WTC11 (cell line): ENCODE results near the gene SLK. TPM values are rescaled to one million over a fixed set of nuclear protein-coding genes. Genes with fewer than 3 reads are reported as not detected.

ENCODE experiments used
- GABPB1 ChIP-seq: sonication (generic); formaldehyde crosslinking; IDR thresholded peaks from 2 replicates; pipeline ENCODE4 v1.8.1; 2023; ENCODE audit warnings: mild to moderate bottlenecking, missing genetic modification reagents
- microRNA-seq: library from miRNA; unstranded; fragments of <30 nt; microRNA quantifications from one replicate; pipeline ENCODE4 v1.2.0, GENCODE V29; 2022; ENCODE audit warnings: borderline number of aligned reads
- total RNA-seq: library from RNA; stranded (reverse); gene quantifications from 3 replicates; pipeline ENCODE4 v1.2.3, GENCODE V29; 2021
- TF ChIP-seq, protein P1 (sequence below): sonication (generic); formaldehyde crosslinking; IDR thresholded peaks from 2 replicates; pipeline ENCODE4 v1.8.1; 2022; ENCODE audit warnings: missing genetic modification reagents, borderline replicate concordance
- TF ChIP-seq, protein P2 (sequence below): fragments of 250-450 bp; sonication (Bioruptor Pico); conservative IDR thresholded peaks from 2 replicates; pipeline ENCODE4 v1.9.0; 2021; ENCODE audit warnings: mild to moderate bottlenecking
- TF ChIP-seq, protein P3 (sequence below): fragments of 250-450 bp; sonication (Bioruptor Pico); IDR thresholded peaks from 2 replicates; pipeline ENCODE4 v1.9.0; 2021; ENCODE audit warnings: mild to moderate bottlenecking, borderline replicate concordance

SLK gene
- total RNA-seq, 1 experiment from 2014 or later: 19.2 TPM

DNA sequence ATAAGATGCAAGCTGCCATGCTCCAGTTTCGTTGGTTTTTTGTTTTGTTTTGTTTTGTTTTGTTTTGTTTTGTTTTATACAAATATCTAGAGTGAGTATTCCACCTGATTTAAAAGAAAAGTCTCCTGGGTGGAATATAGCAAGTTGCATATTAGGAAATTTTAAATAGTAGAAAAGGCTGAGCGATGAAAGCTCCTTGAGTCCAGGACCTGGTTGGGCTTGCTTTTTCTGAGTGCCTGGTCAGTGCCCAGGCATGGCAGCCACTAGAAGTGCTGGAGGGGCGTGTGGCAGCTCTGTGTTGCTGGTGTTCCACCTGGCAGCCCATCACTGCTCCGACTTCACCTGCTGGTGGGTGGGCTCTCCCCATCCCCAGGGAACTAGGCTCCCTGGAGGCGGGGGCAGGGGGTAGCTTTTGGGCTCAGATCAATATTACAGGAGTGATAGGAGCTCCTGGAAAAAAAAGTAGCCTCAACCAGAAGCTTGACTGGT is 110.8 kb downstream of the SLK start (continued):
- TF ChIP-seq, protein P1, sequence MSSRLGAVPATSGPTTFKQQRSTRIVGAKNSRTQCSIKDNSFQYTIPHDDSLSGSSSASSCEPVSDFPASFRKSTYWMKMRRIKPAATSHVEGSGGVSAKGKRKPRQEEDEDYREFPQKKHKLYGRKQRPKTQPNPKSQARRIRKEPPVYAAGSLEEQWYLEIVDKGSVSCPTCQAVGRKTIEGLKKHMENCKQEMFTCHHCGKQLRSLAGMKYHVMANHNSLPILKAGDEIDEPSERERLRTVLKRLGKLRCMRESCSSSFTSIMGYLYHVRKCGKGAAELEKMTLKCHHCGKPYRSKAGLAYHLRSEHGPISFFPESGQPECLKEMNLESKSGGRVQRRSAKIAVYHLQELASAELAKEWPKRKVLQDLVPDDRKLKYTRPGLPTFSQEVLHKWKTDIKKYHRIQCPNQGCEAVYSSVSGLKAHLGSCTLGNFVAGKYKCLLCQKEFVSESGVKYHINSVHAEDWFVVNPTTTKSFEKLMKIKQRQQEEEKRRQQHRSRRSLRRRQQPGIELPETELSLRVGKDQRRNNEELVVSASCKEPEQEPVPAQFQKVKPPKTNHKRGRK (CRISPR knock-in tag): no peak
- TF ChIP-seq, protein P2, sequence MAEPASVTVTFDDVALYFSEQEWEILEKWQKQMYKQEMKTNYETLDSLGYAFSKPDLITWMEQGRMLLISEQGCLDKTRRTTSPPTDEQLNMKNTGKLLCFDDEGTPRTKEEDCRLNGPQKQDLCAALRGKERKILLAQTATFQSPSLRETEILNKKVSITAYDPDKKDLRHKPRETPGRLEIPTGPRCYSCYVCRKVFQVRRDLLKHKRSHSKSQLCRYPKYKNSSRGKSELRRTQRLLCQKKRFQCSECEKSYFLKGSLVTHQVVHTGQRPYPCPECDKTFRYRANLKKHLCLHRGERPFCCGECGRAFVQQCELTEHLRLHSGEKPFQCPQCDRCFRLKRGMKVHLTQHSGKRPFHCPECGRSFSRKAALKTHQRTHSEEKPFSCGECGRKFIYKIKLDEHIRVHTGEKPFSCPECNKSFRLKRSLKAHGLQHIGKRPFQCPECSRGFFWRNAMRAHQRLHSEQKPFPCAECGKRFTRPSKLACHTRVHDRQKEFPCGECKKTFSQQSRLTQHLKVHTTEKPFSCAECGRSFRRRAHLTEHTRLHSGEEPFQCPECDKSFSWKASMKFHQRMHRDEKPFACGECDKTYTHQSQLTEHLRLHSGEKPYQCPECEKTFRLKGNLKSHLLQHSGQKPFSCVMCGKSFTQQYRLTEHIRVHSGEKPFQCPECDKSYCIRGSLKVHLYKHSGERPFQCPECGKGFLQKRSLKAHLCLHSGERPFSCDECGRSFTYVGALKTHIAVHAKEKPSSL (CRISPR knock-in tag): no peak
- TF ChIP-seq, protein P3, sequence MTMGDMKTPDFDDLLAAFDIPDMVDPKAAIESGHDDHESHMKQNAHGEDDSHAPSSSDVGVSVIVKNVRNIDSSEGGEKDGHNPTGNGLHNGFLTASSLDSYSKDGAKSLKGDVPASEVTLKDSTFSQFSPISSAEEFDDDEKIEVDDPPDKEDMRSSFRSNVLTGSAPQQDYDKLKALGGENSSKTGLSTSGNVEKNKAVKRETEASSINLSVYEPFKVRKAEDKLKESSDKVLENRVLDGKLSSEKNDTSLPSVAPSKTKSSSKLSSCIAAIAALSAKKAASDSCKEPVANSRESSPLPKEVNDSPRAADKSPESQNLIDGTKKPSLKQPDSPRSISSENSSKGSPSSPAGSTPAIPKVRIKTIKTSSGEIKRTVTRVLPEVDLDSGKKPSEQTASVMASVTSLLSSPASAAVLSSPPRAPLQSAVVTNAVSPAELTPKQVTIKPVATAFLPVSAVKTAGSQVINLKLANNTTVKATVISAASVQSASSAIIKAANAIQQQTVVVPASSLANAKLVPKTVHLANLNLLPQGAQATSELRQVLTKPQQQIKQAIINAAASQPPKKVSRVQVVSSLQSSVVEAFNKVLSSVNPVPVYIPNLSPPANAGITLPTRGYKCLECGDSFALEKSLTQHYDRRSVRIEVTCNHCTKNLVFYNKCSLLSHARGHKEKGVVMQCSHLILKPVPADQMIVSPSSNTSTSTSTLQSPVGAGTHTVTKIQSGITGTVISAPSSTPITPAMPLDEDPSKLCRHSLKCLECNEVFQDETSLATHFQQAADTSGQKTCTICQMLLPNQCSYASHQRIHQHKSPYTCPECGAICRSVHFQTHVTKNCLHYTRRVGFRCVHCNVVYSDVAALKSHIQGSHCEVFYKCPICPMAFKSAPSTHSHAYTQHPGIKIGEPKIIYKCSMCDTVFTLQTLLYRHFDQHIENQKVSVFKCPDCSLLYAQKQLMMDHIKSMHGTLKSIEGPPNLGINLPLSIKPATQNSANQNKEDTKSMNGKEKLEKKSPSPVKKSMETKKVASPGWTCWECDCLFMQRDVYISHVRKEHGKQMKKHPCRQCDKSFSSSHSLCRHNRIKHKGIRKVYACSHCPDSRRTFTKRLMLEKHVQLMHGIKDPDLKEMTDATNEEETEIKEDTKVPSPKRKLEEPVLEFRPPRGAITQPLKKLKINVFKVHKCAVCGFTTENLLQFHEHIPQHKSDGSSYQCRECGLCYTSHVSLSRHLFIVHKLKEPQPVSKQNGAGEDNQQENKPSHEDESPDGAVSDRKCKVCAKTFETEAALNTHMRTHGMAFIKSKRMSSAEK (CRISPR knock-in tag): no peak
- TF ChIP-seq GABPB1: no peak
- TF ChIP-seq, all 79 proteins: peak for 0

Small RNA genes lying within 50 kb of the gene (microRNA-seq; reads per million reads assigned to microRNA genes)
- gene MIR936: not detected

Other genes starting within 250 kb of the SLK start
- 15.7 to 17.9 TPM (median 17.4 TPM) in 3 replicates for gene SH3PXD2A, start 111.6 kb upstream of the SLK start, total RNA-seq
- 13.9 to 18.7 TPM (median 15.0 TPM) in 3 replicates for gene STN1, start 49.0 kb upstream of the SLK start, total RNA-seq
- 0.60 to 1.5 TPM (median 1.1 TPM) in 3 replicates for gene COL17A1, start 118.7 kb downstream of the SLK start, total RNA-seq
- gene SFR1, start 155.0 kb downstream of the SLK start, total RNA-seq: 9.2 to 11.6 TPM (median 9.9 TPM) in 3 replicates